H9 (cell line): Measurements from ENCODE around the gene SPTSSA. TPM values are rescaled to one million over a fixed set of nuclear protein-coding genes. Genes with fewer than 3 reads are reported as not detected.
"Not testable (repeated sequence)": the region's sequence is repeated elsewhere in the genome, so short reads cannot be mapped to it uniquely, and the experiment has no call there.

ENCODE experiments used
- DNase-seq: peaks from one replicate; pipeline ENCODE4 v3.0.0-alpha.2; 2017
- H2AFZ ChIP-seq: one replicate; pipeline ENCODE4 v1.6.1; 2013; ENCODE audit warnings: mild to moderate bottlenecking, low read length, control low read depth, moderate library complexity
- H2AK5ac ChIP-seq: 2 replicates; pipeline ENCODE4 v1.6.1; 2013; ENCODE audit warnings: low read length, control low read depth, mixed read lengths; ENCODE audit not compliant: insufficient read length
- H2BK120ac ChIP-seq: one replicate; pipeline ENCODE4 v1.6.1; 2013; ENCODE audit warnings: low read depth, mild to moderate bottlenecking, low read length, control low read depth, inconsistent platforms; ENCODE audit not compliant: poor library complexity, severe bottlenecking
- H2BK12ac ChIP-seq: 2 replicates; pipeline ENCODE4 v1.6.1; 2013; ENCODE audit warnings: low read length, control low read depth, mixed read lengths, low read depth; ENCODE audit not compliant: insufficient read length
- H2BK15ac ChIP-seq: 2 replicates; pipeline ENCODE4 v1.6.1; 2013; ENCODE audit warnings: low read depth, low read length, control low read depth
- H2BK20ac ChIP-seq: one replicate; pipeline ENCODE4 v1.6.1; 2013; ENCODE audit warnings: low read depth, mild to moderate bottlenecking, low read length, control low read depth, inconsistent platforms; ENCODE audit not compliant: poor library complexity, severe bottlenecking
- H2BK5ac ChIP-seq: 2 replicates; pipeline ENCODE4 v1.6.1; 2013; ENCODE audit warnings: low read length, control low read depth, mixed read lengths; ENCODE audit not compliant: insufficient read length
- H3K14ac ChIP-seq: 2 replicates; pipeline ENCODE4 v1.6.1; 2013; ENCODE audit warnings: low read length, control low read depth; ENCODE audit not compliant: insufficient read depth
- H3K18ac ChIP-seq: 2 replicates; pipeline ENCODE4 v1.6.1; 2013; ENCODE audit warnings: low read depth, mild to moderate bottlenecking, mixed read lengths, low read length, control low read depth; ENCODE audit not compliant: insufficient read length
- H3K23ac ChIP-seq: 2 replicates; pipeline ENCODE4 v1.6.1; 2013; ENCODE audit warnings: low read length, control low read depth, mixed read lengths, low read depth; ENCODE audit not compliant: insufficient read length
- H3K23me2 ChIP-seq: 2 replicates; pipeline ENCODE4 v1.6.1; 2013; ENCODE audit warnings: low read depth, mild to moderate bottlenecking, mixed read lengths, low read length, control low read depth; ENCODE audit not compliant: insufficient read length, poor library complexity, severe bottlenecking
- H3K27ac ChIP-seq: 2 replicates; pipeline ENCODE4 v1.5.1; 2013; ENCODE audit warnings: low read length, control low read depth, mixed read lengths, low read depth; ENCODE audit not compliant: insufficient read length
- H3K27me3 ChIP-seq: 2 replicates; pipeline ENCODE4 v1.6.1; 2013; ENCODE audit warnings: low read length, control low read depth, inconsistent platforms; ENCODE audit not compliant: insufficient read depth
- H3K4ac ChIP-seq: 2 replicates; pipeline ENCODE4 v1.6.1; 2013; ENCODE audit warnings: low read depth, mild to moderate bottlenecking, control low read depth, inconsistent platforms, low read length, moderate library complexity
- H3K4me1 ChIP-seq: 2 replicates; pipeline ENCODE4 v1.6.1; 2013; ENCODE audit warnings: low read length, control low read depth, inconsistent platforms; ENCODE audit not compliant: insufficient read depth
- H3K4me2 ChIP-seq: 2 replicates; pipeline ENCODE4 v1.6.1; 2013; ENCODE audit warnings: low read length, control low read depth, mixed read lengths; ENCODE audit not compliant: insufficient read length, insufficient read depth
- H3K56ac ChIP-seq: 2 replicates; pipeline ENCODE4 v1.6.1; 2013; ENCODE audit warnings: low read depth, mild to moderate bottlenecking, mixed read lengths, low read length, control low read depth; ENCODE audit not compliant: insufficient read length
- H3K79me1 ChIP-seq: 2 replicates; pipeline ENCODE4 v1.6.1; 2013; ENCODE audit warnings: low read depth, mild to moderate bottlenecking, moderate library complexity, low read length, control low read depth, inconsistent platforms; ENCODE audit not compliant: insufficient read depth, poor library complexity, severe bottlenecking
- H3K79me2 ChIP-seq: 2 replicates; pipeline ENCODE4 v1.6.1; 2013; ENCODE audit warnings: low read length, control low read depth, inconsistent platforms; ENCODE audit not compliant: insufficient read depth
- H3K9ac ChIP-seq: 2 replicates; pipeline ENCODE4 v1.6.1; 2013; ENCODE audit warnings: low read length, control low read depth, mixed read lengths; ENCODE audit not compliant: insufficient read length; ENCODE audit errors: extremely low read depth
- H3K9me3 ChIP-seq: one replicate; pipeline ENCODE4 v1.6.1; 2013; ENCODE audit warnings: low read depth, low read length, inconsistent platforms; ENCODE audit not compliant: control insufficient read depth
- H3T11ph ChIP-seq: one replicate; pipeline ENCODE4 v1.6.1; 2013; ENCODE audit warnings: mild to moderate bottlenecking, low read length, control low read depth, inconsistent platforms
- H4K20me1 ChIP-seq: one replicate; pipeline ENCODE4 v1.6.1; 2013; ENCODE audit not compliant: control insufficient read depth, insufficient read length, insufficient read depth
- H4K5ac ChIP-seq: 2 replicates; pipeline ENCODE4 v1.6.1; 2013; ENCODE audit warnings: low read depth, mild to moderate bottlenecking, mixed read lengths, low read length, control low read depth; ENCODE audit not compliant: insufficient read length
- H4K8ac ChIP-seq: replicated peaks from 2 replicates; pipeline ENCODE4 v1.6.1; 2013; ENCODE audit warnings: low read length, control low read depth, mixed read lengths, low read depth; ENCODE audit not compliant: insufficient read length
- H4K91ac ChIP-seq: 2 replicates; pipeline ENCODE4 v1.6.1; 2013; ENCODE audit warnings: low read depth, mild to moderate bottlenecking, moderate library complexity, mixed read lengths, low read length, control low read depth; ENCODE audit not compliant: insufficient read length
- H3K27ac Mint-ChIP-seq, 3 experiments: 2 replicates in 2 of 3; 3 replicates in 1 of 3; pipeline ENCODE4 v1.8.0; 2020 to 2021; ENCODE audit warnings: mixed read lengths in 3 of 3, mild to moderate bottlenecking in 1 of 3, moderate library complexity in 1 of 3
- H3K27me3 Mint-ChIP-seq: 2 replicates; pipeline ENCODE4 v1.8.0; 2021; ENCODE audit warnings: low read depth, mild to moderate bottlenecking, moderate library complexity, mixed read lengths
- H3K36me3 Mint-ChIP-seq, 3 experiments: 2 replicates in 2 of 3; 3 replicates in 1 of 3; pipeline ENCODE4 v1.8.0; 2020 to 2021; ENCODE audit warnings: low read depth in 3 of 3, mixed read lengths in 3 of 3; ENCODE audit not compliant: insufficient read depth in 1 of 3
- H3K4me1 Mint-ChIP-seq, 2 experiments: 2 replicates each; pipeline ENCODE4 v1.8.0; 2020; ENCODE audit warnings: mixed read lengths in 2 of 2
- H3K4me3 Mint-ChIP-seq, 2 experiments: 2 replicates in 1 of 2; 3 replicates in 1 of 2; pipeline ENCODE4 v1.8.0; 2020 to 2021; ENCODE audit warnings: mild to moderate bottlenecking in 2 of 2, mixed read lengths in 2 of 2, moderate library complexity in 1 of 2
- H3K9me3 Mint-ChIP-seq, 2 experiments: 2 replicates in 1 of 2; 3 replicates in 1 of 2; pipeline ENCODE4 v1.8.0; 2020; ENCODE audit warnings: mild to moderate bottlenecking in 2 of 2, mixed read lengths in 2 of 2, moderate library complexity in 1 of 2
- WGBS: extraction: QIAGEN DNeasy Blood & Tissue Kit; methylation state at CpG from one replicate; pipeline ENCODE4 v1.1.7; 2013; ENCODE audit warnings: missing lambda C conversion rate, low lambda C conversion rate, mixed read lengths; ENCODE audit not compliant: insufficient read length; ENCODE audit errors: extremely low coverage; 5-methylcytosine and 5-hydroxymethylcytosine counted together
- total RNA-seq: library from RNA; stranded (reverse); gene quantifications from 2 replicates; pipeline ENCODE4 v1.2.1, GENCODE V29; 2021
- TF ChIP-seq, protein P1 (sequence below): fragments of 200-600 bp; sonication (generic); conservative IDR thresholded peaks from 3 replicates; pipeline ENCODE4 v1.8.0; 2021; ENCODE audit warnings: antibody characterized with exemption, mild to moderate bottlenecking

SPTSSA gene
- total RNA-seq, 1 experiment from 2014 or later: 23.3 TPM

DNA sequence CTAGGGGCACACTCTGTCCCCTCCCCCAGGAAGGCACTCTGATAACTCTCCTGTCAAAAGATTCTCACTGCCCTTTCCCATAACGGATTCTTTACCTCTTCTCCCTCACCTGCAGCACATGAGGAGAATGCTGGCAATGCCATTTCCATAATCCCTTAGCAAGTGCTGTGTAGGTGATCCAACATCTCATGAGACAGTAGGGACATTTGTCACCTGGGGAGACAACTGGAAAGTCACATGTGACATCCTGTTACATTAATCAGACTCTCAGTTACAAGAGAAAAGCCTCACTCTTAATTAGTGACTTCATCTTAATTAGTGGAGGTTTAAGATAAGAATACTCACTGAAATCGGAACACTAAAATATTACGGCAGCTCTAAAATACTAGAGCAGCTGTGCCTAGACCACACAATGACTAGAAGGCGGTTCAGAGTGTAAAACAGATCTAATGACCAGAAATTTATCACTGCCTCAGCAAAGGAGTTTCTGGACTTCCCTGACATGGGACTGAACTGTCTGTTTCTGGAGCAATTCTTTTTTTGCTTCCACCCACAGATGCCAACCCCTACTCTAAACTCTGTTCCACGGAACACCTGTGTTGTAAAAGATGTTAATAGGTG lies 75.1 kb downstream of the SPTSSA start:
- no peak overlapping the region for H2AK5ac ChIP-seq
- no peak overlapping the region for H3K27ac Mint-ChIP-seq
- H3K27me3 Mint-ChIP-seq: no peaks in the 10 kb centered on the region
- H3K79me1 ChIP-seq: no peaks in the 10 kb centered on the region
- H3K9me3 ChIP-seq: no peaks in the 10 kb centered on the region
- H3K56ac ChIP-seq: no peak overlapping the region
- H4K20me1 ChIP-seq: no peaks in the 10 kb centered on the region
- no CpG with 5 or more reads among the region's 5 CpGs for WGBS
- H3T11ph ChIP-seq: no peak overlapping the region
- H2BK120ac ChIP-seq: no peak overlapping the region
- H3K27me3 ChIP-seq: no peaks in the 10 kb centered on the region
- H2AFZ ChIP-seq: no peak overlapping the region
- no peak overlapping the region for H3K9ac ChIP-seq
- no peaks in the 10 kb centered on the region for H3K79me2 ChIP-seq
- H2BK12ac ChIP-seq: no peak overlapping the region
- no peaks in the 10 kb centered on the region for H3K4me1 ChIP-seq
- no peak overlapping the region for H3K4me2 ChIP-seq
- no peak overlapping the region for H3K14ac ChIP-seq
- H2BK20ac ChIP-seq: no peak overlapping the region
- no peak overlapping the region for H3K18ac ChIP-seq
- no peak overlapping the region for H3K4me3 Mint-ChIP-seq
- no peak overlapping the region for H3K23ac ChIP-seq
- no peak overlapping the region for H4K8ac ChIP-seq
- no peak overlapping the region for H3K27ac ChIP-seq
- H3K36me3 Mint-ChIP-seq: 0 out of 7 replicates have a peak, but pooled peaks cover 0 to 1% (median 0%) of the 10 kb centered on the region in 3 experiments
- no peak overlapping the region for H4K5ac ChIP-seq
- H2BK15ac ChIP-seq: no peak overlapping the region
- H3K4ac ChIP-seq: no peak overlapping the region
- no peak for DNase-seq
- TF ChIP-seq, protein P1, sequence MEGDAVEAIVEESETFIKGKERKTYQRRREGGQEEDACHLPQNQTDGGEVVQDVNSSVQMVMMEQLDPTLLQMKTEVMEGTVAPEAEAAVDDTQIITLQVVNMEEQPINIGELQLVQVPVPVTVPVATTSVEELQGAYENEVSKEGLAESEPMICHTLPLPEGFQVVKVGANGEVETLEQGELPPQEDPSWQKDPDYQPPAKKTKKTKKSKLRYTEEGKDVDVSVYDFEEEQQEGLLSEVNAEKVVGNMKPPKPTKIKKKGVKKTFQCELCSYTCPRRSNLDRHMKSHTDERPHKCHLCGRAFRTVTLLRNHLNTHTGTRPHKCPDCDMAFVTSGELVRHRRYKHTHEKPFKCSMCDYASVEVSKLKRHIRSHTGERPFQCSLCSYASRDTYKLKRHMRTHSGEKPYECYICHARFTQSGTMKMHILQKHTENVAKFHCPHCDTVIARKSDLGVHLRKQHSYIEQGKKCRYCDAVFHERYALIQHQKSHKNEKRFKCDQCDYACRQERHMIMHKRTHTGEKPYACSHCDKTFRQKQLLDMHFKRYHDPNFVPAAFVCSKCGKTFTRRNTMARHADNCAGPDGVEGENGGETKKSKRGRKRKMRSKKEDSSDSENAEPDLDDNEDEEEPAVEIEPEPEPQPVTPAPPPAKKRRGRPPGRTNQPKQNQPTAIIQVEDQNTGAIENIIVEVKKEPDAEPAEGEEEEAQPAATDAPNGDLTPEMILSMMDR: no peak
- H4K91ac ChIP-seq: no peak overlapping the region
- peaks cover 3 to 6% of the 10 kb centered on the region in 2 experiments; a peak in 3 of 5 replicates for H3K9me3 Mint-ChIP-seq
- H3K23me2 ChIP-seq: no peaks in the 10 kb centered on the region
- H3K4me1 Mint-ChIP-seq: peaks cover 4 to 9% of the 10 kb centered on the region in 2 experiments; a peak in 3 of 4 replicates
- H2BK5ac ChIP-seq: no peak overlapping the region

DNA sequence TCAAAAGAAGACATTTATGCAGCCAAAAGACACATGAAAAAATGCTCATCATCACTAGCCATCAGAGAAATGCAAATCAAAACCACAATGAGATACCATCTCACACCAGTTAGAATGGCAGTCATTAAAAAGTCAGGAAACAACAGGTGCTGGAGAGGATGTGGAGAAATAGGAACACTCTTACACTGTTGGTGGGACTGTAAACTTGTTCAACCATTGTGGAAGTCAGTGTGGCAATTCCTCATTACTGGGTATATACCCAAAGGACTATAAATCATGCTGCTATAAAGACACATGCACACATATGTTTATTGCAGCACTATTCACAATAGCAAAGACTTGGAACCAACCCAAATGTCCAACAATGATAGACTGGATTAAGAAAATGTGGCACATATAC lies 76.2 kb downstream of the SPTSSA start:
- H3K36me3 Mint-ChIP-seq, H2BK12ac ChIP-seq, H3K4ac ChIP-seq, H3K4me1 Mint-ChIP-seq, H3K27ac ChIP-seq, H3K27me3 ChIP-seq, H2BK5ac ChIP-seq, H3K9me3 Mint-ChIP-seq, H3K9me3 ChIP-seq, H3K79me2 ChIP-seq, H3T11ph ChIP-seq, DNase-seq, H4K20me1 ChIP-seq, H3K18ac ChIP-seq, H2BK15ac ChIP-seq, H2AK5ac ChIP-seq, H3K56ac ChIP-seq, H4K5ac ChIP-seq, H3K4me1 ChIP-seq, H3K14ac ChIP-seq, H3K4me2 ChIP-seq, H2AFZ ChIP-seq, H2BK120ac ChIP-seq, H4K91ac ChIP-seq, H2BK20ac ChIP-seq, H3K79me1 ChIP-seq, H3K27me3 Mint-ChIP-seq, H3K9ac ChIP-seq, H3K4me3 Mint-ChIP-seq, H3K23ac ChIP-seq, H4K8ac ChIP-seq, H3K23me2 ChIP-seq, H3K27ac Mint-ChIP-seq: not testable (repeated sequence)
